GM19372 (cell line): ENCODE data around the gene NME2.

ENCODE experiments used
- ATAC-seq: cut with Tn5 transposase; IDR thresholded peaks from one replicate; pipeline ENCODE4 v1.9.1; 2021; ENCODE audit warnings: mild to moderate bottlenecking, low read depth, moderate library complexity; ENCODE audit not compliant: unreplicated experiment

The NME2 gene

DNA sequence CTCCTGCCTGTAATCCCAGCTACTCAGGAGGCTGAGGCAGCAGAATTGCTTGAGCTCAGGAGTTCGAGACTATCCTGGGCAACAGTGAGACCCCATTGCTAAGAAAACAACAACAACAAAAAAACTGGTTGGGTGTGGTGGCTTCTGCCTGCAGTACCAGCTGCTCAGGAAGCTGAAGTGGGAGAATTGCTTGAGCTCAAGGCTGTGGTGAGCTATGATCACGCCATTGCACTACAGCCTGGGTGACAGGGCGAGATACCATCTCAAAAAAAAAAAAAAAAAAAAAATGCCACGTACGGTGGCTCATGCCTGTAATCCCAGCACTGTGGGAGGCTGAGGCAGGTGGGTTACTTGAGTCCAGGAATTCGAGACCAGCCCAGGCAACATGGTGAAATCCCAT is 34.1 kb downstream of the NME2 start:
- no peak for ATAC-seq

DNA sequence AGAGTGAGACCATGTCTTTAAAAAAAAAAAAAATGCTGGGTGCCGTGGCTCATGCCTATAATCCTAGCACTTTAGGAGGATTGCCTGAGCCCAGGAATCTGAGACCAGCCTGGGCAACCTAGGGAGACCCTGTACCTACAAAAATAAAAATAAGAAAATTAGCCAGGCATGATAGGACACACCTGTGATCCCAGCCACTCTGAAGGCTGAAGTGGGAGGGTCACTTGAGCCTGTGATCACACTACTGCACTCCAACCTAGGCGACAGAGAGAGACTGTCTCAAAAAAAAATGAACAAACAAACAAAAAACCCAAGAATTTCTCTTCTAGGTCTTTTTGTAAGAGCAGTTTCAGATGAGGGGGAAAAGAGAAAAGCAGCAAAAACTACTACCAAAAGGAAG is 34.6 kb downstream of the NME2 start:
- no peak for ATAC-seq

DNA sequence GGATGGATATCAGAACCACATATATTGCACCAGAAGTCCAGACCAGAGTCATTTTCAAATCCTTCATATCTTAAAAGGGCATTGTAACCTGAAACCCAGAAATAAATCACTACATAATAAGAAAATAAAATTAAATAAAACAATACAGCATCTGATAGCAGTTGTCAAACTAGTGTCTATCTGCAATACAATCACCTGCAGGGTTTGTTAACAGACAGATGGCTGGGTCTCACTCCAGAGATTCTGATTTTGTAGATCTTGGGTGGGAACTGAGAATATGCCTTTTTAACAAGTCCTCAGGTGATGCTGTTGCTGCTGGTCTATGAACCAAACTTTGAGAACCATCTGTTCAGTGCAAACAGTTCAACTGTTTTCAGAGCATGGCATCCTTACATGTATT is 37.6 kb downstream of the NME2 start:
- no peak for ATAC-seq

DNA sequence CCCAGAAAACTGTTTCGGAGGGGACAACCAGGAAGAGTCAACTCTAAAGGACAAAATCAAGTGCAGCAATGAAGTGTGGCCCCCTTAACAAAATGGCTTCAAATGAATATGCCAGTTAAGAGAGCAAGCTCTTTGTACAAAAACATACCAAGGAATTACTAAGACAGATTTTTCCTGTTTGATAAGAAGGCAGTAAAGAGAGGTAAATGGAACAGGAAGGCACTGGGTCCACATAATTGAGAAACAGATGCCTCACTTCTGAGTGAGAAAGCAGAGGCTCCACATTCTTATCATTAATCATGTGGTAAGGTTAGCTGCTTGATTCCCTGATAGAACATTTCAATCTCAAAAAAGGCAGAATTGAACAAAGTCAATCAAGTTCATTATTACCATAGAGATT is 48.7 kb downstream of the NME2 start:
- no peak for ATAC-seq

DNA sequence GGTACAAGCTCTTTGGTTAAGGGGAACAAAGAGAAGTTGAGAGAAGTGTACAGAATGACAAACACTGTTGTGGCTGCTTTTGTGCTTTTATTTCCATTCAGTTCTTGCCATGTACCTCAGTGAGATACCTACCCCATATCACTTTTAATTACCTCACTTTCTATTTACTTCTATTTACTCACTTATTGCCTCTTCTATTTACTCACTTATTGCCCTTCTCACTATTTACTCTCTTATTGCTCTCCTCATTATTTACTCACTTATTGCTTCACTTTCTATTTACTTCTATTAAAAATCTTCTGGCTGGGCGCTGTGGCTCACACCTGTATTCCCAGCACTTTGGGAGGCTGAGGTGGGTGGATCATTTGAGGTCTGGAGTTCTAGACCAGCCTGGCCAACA is 51.7 kb downstream of the NME2 start:
- no peak for ATAC-seq

DNA sequence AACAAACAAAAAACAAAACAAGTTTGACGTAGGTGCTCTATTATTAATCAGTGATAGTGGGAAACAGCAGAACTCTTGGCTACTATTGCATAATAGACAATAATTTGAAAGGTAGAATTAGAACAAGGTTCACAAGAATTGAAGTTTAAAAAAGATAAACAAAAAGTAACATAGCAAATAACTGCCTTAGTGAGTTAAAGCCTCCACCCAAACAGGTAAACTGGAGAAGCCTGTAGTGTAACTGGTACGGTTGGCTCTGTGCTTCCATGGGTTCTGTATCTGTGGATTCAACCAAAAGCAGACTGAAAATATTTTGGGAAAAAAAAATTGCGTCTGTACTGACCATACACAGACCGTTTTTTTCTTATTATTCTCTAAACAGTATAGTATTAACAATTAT is 55.1 kb downstream of the NME2 start:
- no peak for ATAC-seq
